KBM-7 (cell line): ENCODE measurements around the gene DLGAP1.

Experiments used
- DNase-seq: peaks from one replicate; pipeline ENCODE4 v3.0.0-alpha.2; 2015
- in situ Hi-C: fragments of 300-500 bp; cut with MboI; formaldehyde crosslinking; loops from 2 replicates; pipeline ENCODE4 v1.14.3; 2020; ENCODE audit warnings: low sequenced_read_pairs, low pct_unique_long_range_greater_than_20kb, mixed read lengths

DLGAP1 gene

GRCh38 chr18:3984163-3984757 is 470.8 kb downstream of the DLGAP1 start:
- DNase-seq, result no peak
- in situ Hi-C loops, result loop anchor here (25.0 kb wide), 1 partner anchor 697 kb away; no protein-coding TSS in a partner anchor

- DNase-seq, result no peak
- in situ Hi-C loops, result loop anchor here (25.0 kb wide), 1 partner anchor 696 kb away; no protein-coding TSS in a partner anchor
These were observed 471.6 kb downstream of the DLGAP1 start for GRCh38 chr18:3983351-3983969.

GRCh38 chr18:3982541-3982940 is 472.6 kb downstream of the DLGAP1 start:
- DNase-seq, result no peak
- in situ Hi-C loops, result loop anchor here (25.0 kb wide), 1 partner anchor 695 kb away; no protein-coding TSS in a partner anchor

- in situ Hi-C loops, result loop anchor here (25.0 kb wide), 1 partner anchor 692 kb away; no protein-coding TSS in a partner anchor
- no peak for DNase-seq
These were observed 476.1 kb downstream of the DLGAP1 start for GRCh38 chr18:3979024-3979423.

- in situ Hi-C loops, result no loop called here
- DNase-seq, result no peak
These were observed 481.8 kb downstream of the DLGAP1 start for GRCh38 chr18:3973191-3973850.

GRCh38 chr18:3972291-3972930 is 482.7 kb downstream of the DLGAP1 start:
- DNase-seq, result no peak
- in situ Hi-C loops, result no loop called here

- in situ Hi-C loops, result no loop called here
- no peak for DNase-seq
These were observed 484.2 kb downstream of the DLGAP1 start for GRCh38 chr18:3970929-3971328.

GRCh38 chr18:3967359-3968180 is 487.5 kb downstream of the DLGAP1 start:
- in situ Hi-C loops, result no loop called here
- no peak for DNase-seq

GRCh38 chr18:3966642-3967358 is 488.3 kb downstream of the DLGAP1 start:
- in situ Hi-C loops, result no loop called here
- no peak for DNase-seq

GRCh38 chr18:3966246-3966641 is 488.9 kb downstream of the DLGAP1 start:
- no peak for DNase-seq
- in situ Hi-C loops, result no loop called here

GRCh38 chr18:3960977-3961376 is 494.1 kb downstream of the DLGAP1 start:
- in situ Hi-C loops, result no loop called here
- DNase-seq, result no peak

GRCh38 chr18:3960142-3960541 is 495.0 kb downstream of the DLGAP1 start:
- no peak for DNase-seq
- in situ Hi-C loops, result no loop called here

- in situ Hi-C loops, result no loop called here
- DNase-seq, result no peak
These were observed 503.1 kb downstream of the DLGAP1 start for GRCh38 chr18:3952031-3952430.

GRCh38 chr18:3950668-3951404 is 504.3 kb downstream of the DLGAP1 start:
- in situ Hi-C loops, result no loop called here
- DNase-seq, result no peak

GRCh38 chr18:3948958-3949357 is 506.1 kb downstream of the DLGAP1 start:
- DNase-seq, result no peak
- in situ Hi-C loops, result no loop called here

GRCh38 chr18:3947383-3947782 is 507.7 kb downstream of the DLGAP1 start:
- in situ Hi-C loops, result no loop called here
- DNase-seq, result no peak

GRCh38 chr18:3935305-3935704 is 519.8 kb downstream of the DLGAP1 start:
- DNase-seq, result no peak
- in situ Hi-C loops, result no loop called here

- in situ Hi-C loops, result no loop called here
- DNase-seq, result no peak
These were observed 522.8 kb downstream of the DLGAP1 start for GRCh38 chr18:3932276-3932675.
